Skeletal muscle satellite cell (primary cell): ENCODE measurements around the gene MYH3.

Experiments used
- H3K27me3 ChIP-seq: 2 replicates; pipeline ENCODE4 v1.7.0; 2013; ENCODE audit warnings: low read length; ENCODE audit not compliant: control insufficient read depth, insufficient read depth
- H3K36me3 ChIP-seq: 2 replicates; pipeline ENCODE4 v1.7.0; 2013; ENCODE audit warnings: mild to moderate bottlenecking, control low read depth, low read length; ENCODE audit not compliant: insufficient read depth
- H3K4me1 ChIP-seq: 2 replicates; pipeline ENCODE4 v1.7.0; 2013; ENCODE audit warnings: low read length; ENCODE audit not compliant: control insufficient read depth, insufficient read depth
- H3K4me2 ChIP-seq: 2 replicates; pipeline ENCODE4 v1.7.0; 2013; ENCODE audit warnings: mild to moderate bottlenecking, low read length
- H3K4me3 ChIP-seq: 2 replicates; pipeline ENCODE4 v1.7.0; 2013; ENCODE audit warnings: low read length
- H3K9ac ChIP-seq: 2 replicates; pipeline ENCODE4 v1.7.0; 2013; ENCODE audit warnings: mild to moderate bottlenecking, low read depth, low read length, moderate library complexity
- H3K9me3 ChIP-seq: replicated peaks from 2 replicates; pipeline ENCODE4 v1.7.0; 2013; ENCODE audit warnings: mild to moderate bottlenecking, control low read depth, low read length

Gene MYH3

DNA sequence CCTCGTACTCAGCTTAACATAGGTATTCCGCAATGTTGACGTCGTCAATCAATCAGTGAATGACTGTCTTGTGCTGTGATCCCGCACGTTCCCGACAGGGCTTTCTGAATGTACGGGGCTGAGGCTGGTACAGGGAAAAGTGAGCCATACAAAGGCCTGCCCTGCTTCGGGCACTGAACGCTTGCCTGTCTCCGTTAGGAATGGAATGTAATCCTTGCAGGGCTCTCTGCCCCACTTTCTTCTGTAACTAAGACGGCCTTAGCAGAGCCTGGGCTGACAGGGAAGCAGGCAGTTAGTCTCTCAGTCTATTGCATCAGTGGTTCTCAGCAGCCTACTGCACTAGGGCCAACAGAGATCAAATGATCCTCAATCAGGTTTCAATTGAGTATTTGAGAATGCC is 16.2 kb upstream of the MYH3 start:
- peaks cover 25% of the 10 kb centered on the region for H3K36me3 ChIP-seq
- no peaks in the 10 kb centered on the region for H3K27me3 ChIP-seq

GRCh38 chr17:10668775-10669174 is 11.7 kb upstream of the MYH3 start:
- no peaks in the 10 kb centered on the region for H3K27me3 ChIP-seq
- H3K4me1 ChIP-seq, result peaks cover 5% of the 10 kb centered on the region
- H3K36me3 ChIP-seq, result no peaks in the 10 kb centered on the region
- no peak overlapping the region for H3K4me3 ChIP-seq
- H3K9ac ChIP-seq, result no peak overlapping the region
- H3K9me3 ChIP-seq, result no peaks in the 10 kb centered on the region
- no peak overlapping the region for H3K4me2 ChIP-seq

More for the DNA sequence above, 16.2 kb upstream of the MYH3 start:
- no peak overlapping the region for H3K4me3 ChIP-seq
- H3K4me1 ChIP-seq, result no peaks in the 10 kb centered on the region
- no peaks in the 10 kb centered on the region for H3K9me3 ChIP-seq
- no peak overlapping the region for H3K4me2 ChIP-seq
- H3K9ac ChIP-seq, result no peak overlapping the region

DNA sequence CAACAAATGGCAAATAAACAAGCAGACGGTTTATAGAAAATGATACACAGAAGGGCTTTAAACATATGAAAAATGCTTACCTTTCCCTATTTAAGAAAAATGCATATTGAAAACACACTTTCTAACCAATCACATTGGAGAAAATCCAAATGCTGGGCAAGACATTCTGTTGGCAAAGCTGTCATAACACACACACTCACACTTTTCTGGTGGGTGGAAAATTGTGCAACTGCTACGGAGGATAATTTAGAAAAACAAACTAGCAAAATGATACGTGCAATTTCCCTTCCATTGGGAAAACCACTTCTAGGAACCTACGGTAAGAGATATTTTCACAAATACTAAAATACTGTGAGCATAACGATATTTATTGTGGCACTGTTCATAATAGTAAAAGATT is 9.8 kb upstream of the MYH3 start:
- H3K9ac ChIP-seq, result no peak overlapping the region
- peaks cover 5% of the 10 kb centered on the region for H3K4me1 ChIP-seq
- no peak overlapping the region for H3K4me2 ChIP-seq
- H3K4me3 ChIP-seq, result no peak overlapping the region
- no peaks in the 10 kb centered on the region for H3K36me3 ChIP-seq
- no peaks in the 10 kb centered on the region for H3K27me3 ChIP-seq
- H3K9me3 ChIP-seq, result no peaks in the 10 kb centered on the region

- H3K4me2 ChIP-seq, result no peak overlapping the region
- no peaks in the 10 kb centered on the region for H3K27me3 ChIP-seq
- no peak overlapping the region for H3K9ac ChIP-seq
- peaks cover 10% of the 10 kb centered on the region for H3K4me1 ChIP-seq
- no peaks in the 10 kb centered on the region for H3K36me3 ChIP-seq
- no peak overlapping the region for H3K4me3 ChIP-seq
- H3K9me3 ChIP-seq, result no peaks in the 10 kb centered on the region
These were observed 7.5 kb upstream of the MYH3 start for GRCh38 chr17:10664571-10664970.

- H3K4me1 ChIP-seq, result peaks cover 10% of the 10 kb centered on the region
- no peak overlapping the region for H3K9ac ChIP-seq
- no peaks in the 10 kb centered on the region for H3K27me3 ChIP-seq
- H3K9me3 ChIP-seq, result no peaks in the 10 kb centered on the region
- H3K4me3 ChIP-seq, result no peak overlapping the region
- H3K4me2 ChIP-seq, result no peak overlapping the region
- H3K36me3 ChIP-seq, result no peaks in the 10 kb centered on the region
These were observed 6.1 kb upstream of the MYH3 start for GRCh38 chr17:10663231-10663630.

DNA sequence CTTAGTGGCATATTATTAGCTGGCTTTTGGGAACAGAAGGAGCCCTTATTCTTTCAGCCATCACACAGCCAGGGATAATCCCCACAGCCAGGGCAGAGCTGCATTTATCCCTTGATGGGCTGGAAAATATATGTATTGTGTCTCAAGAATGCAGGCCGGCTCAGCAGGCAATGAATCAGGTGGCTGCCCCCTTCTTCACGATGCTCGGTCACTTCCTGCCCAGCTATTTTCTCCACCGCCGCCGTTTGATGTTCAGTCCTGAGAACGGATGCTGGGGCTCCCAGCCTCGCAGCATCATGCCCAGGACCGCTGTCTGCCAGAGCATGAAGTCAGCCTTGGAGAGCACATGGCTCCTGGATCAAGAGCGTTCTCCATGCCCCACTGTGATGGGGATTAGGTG is 4.3 kb upstream of the MYH3 start:
- Histone ChIP-seq H3K9me3 (no peaks in the 10 kb centered on the region), H3K27me3 (no peaks in the 10 kb centered on the region), H3K4me2 (no peak overlapping the region), H3K36me3 (no peaks in the 10 kb centered on the region), H3K4me3 (no peak overlapping the region), H3K9ac (no peak overlapping the region), H3K4me1 (peaks cover 5% of the 10 kb centered on the region)

DNA sequence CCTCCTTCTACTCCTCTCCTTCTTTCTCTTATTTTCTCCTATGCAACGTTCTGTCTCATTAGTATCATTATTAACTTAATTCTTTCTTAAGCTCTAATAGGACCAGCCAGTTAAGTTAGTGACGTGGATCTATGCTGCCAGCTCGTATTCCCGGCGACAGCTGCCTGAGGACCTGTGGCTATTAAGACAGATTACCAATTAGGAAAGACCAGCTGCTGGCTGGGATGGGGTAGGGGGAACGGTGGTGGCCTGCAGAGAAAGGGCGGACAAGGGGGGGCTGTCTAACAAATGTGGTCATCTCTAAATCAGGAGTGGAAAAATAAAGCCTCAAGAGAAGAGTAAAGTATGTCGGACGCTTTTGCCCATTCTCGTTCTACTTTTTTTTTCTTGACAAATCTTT is 770 bp upstream of the MYH3 start:
- no peaks in the 10 kb centered on the region for H3K27me3 ChIP-seq
- no peaks in the 10 kb centered on the region for H3K36me3 ChIP-seq
- H3K9ac ChIP-seq, result no peak overlapping the region
- H3K9me3 ChIP-seq, result no peaks in the 10 kb centered on the region
- H3K4me3 ChIP-seq, result no peak overlapping the region
- H3K4me1 ChIP-seq, result peaks cover 11% of the 10 kb centered on the region
- no peak overlapping the region for H3K4me2 ChIP-seq

DNA sequence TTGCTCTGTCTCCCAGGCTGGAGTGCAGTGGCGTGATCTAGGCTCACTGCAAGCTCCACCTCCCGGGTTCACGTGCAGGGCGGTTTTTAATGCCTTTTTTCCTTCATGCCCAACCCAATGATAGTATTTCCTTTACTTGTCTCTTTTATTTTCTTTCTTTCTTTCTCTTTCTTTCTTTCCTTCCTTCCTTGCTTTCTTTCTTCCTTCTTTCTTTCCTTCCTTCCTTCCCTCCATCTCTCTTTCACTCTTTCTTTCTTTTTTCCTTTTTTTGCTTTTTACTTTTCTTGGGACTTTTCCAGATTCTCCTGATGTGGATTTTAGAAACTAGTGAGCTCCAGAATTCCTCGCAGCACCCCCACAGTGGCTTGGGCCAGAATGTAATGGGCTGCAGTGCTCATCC is 3.1 kb downstream of the MYH3 start:
- Histone ChIP-seq H3K9ac (no peak overlapping the region), H3K27me3 (no peaks in the 10 kb centered on the region), H3K4me1 (peaks cover 12% of the 10 kb centered on the region), H3K9me3 (no peaks in the 10 kb centered on the region), H3K4me2 (no peak overlapping the region), H3K4me3 (no peak overlapping the region), H3K36me3 (no peaks in the 10 kb centered on the region)

GRCh38 chr17:10652984-10653659 is 4.0 kb downstream of the MYH3 start:
- Histone ChIP-seq H3K4me2 (peak overlapping the region; percentile 15), H3K4me3 (no peak overlapping the region), H3K4me1 (peaks cover 16% of the 10 kb centered on the region), H3K27me3 (no peaks in the 10 kb centered on the region), H3K36me3 (no peaks in the 10 kb centered on the region), H3K9me3 (no peaks in the 10 kb centered on the region), H3K9ac (no peak overlapping the region)

DNA sequence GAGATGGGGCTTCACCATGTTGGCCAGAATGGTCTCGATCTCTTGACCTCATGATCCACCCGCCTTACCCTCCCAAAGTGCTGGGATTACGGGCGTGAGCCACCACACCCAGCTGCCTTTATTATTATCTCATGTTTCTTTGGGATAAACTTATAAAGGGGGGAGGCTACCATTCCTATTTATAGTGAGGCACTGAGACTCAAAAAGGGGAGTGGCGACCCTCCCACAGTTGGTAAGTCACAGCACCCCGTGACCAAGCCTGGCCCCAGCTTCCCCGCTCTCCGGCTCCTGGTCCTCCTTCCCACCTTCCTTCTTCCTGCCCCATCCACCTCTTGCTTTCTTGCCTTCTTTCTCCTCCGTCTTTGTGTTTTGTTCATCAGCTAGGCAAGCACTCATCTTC is 5.2 kb downstream of the MYH3 start:
- peaks cover 16% of the 10 kb centered on the region for H3K4me1 ChIP-seq
- no peak overlapping the region for H3K4me3 ChIP-seq
- H3K27me3 ChIP-seq, result no peaks in the 10 kb centered on the region
- no peaks in the 10 kb centered on the region for H3K9me3 ChIP-seq
- H3K9ac ChIP-seq, result no peak overlapping the region
- no peaks in the 10 kb centered on the region for H3K36me3 ChIP-seq
- no peak overlapping the region for H3K4me2 ChIP-seq

- H3K4me2 ChIP-seq, result no peak overlapping the region
- peaks cover 16% of the 10 kb centered on the region for H3K4me1 ChIP-seq
- H3K9ac ChIP-seq, result no peak overlapping the region
- no peaks in the 10 kb centered on the region for H3K36me3 ChIP-seq
- H3K9me3 ChIP-seq, result no peaks in the 10 kb centered on the region
- no peaks in the 10 kb centered on the region for H3K27me3 ChIP-seq
- no peak overlapping the region for H3K4me3 ChIP-seq
These were observed 7.5 kb downstream of the MYH3 start for GRCh38 chr17:10649602-10650001.

GRCh38 chr17:10648956-10649355 is 8.2 kb downstream of the MYH3 start:
- Histone ChIP-seq H3K9me3 (no peaks in the 10 kb centered on the region), H3K4me3 (no peak overlapping the region), H3K36me3 (no peaks in the 10 kb centered on the region), H3K4me2 (no peak overlapping the region), H3K27me3 (no peaks in the 10 kb centered on the region), H3K9ac (no peak overlapping the region), H3K4me1 (peaks cover 16% of the 10 kb centered on the region)
